Activated CD4-positive, CD25-positive, alpha-beta regulatory T cell treated with anti-CD3 and anti-CD28 coated beads, Interleukin-2, amount 50 U/mL, for 16 hours (primary cell): ENCODE data around the gene NHSL2.

ENCODE experiments used
- DNase-seq: peaks from one replicate; pipeline ENCODE4 v3.0.0-alpha.2; 2020; ENCODE audit warnings: low read depth, low spot score

NHSL2 gene

DNA sequence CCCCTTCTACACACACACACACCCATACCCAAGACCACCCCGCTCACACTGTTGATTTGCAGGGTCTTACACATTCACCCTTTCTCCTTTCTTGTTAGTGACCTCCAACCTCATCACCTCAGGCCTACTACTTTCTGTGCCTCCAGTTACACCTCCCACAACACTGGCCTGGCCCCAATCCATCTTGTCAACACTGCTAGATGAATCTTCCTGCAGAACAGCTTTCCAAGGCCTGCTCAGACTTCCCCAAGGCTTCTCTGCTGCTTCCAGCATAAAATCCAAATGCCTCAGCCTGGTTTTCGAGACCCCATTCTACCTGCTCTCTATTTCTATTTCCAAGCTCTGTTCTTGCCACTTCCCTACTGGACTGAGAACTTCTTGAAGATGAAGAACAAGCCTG is 79.9 kb downstream of the NHSL2 start:
- DNase-seq, result no peak

DNA sequence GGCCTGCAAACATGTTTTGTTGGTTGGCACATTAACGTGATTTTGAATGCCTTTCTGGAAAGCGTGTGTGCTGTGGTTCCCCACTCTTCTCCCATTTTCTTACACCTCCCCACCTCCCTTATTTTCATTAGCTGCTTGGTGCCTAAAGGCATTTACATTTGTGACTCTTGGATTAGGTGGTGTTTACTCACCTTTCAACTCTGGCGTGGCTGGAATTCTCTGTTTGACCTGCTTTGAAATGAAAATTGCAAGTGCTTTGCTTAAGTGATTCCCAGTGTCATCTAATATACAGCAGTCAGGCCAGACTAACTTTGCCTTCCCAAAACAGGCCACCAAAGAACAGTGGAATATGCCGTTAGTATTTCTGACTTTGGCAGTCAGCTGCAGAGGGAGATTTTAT is 80.5 kb downstream of the NHSL2 start:
- no peak for DNase-seq

DNA sequence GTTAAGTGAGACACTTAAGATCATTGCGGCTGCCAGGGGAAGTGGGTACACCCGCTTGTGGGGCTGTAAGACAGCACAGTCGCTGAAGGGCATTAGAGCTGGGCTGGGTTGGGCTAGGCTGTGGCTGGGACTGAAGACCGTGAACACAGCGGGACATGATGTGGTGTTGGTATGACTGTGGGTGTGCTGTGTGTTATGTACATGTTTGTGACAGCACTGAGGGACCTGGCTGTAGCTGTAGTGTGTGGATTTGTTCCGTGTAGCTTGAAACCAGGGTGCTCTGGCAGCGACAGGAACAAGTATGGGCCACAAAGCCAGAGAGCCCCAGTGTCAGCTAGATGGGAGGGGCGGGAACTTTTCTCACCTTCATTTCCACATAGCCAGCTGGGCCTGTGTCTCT is 82.1 kb downstream of the NHSL2 start:
- DNase-seq, result no peak

DNA sequence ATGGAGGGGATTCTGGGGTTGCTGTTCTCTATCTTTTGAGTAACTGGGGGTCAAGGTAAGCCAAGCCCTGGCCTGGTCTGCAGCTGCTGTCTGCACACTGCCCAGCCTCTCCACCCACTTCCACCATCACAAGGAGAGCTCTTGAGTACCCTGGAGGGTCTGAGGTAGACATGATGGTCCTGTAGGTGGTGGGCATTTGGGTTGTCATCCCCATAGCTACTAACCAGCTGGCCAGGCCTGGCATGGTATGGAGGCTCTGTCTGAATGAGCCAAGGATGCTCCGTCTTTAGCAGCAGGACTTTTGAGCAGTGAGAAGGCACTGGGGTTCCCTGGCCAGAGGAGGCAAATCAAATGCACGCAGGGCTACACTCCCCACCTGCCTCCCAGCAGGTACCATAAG is 82.7 kb downstream of the NHSL2 start:
- no peak for DNase-seq

DNA sequence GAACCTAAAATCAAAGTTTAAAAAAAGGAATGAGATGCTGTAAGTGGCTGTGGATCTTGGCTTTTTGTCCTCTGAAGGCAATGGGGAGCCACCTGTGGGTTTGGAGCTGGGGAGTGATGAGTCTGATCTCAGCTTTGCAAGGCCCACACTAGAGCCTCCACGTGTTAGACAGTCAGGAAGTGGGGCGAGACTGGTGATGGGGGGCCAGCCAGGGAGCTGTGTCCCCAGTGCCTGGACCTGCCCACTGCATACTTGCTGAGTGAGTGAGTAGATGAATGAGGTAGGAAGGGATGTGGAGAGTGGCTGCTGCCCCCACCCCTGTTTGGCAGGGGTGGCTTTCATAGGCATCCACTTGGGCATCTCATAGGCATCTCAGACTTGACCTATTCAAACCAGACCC is 84.0 kb downstream of the NHSL2 start:
- DNase-seq, result no peak

DNA sequence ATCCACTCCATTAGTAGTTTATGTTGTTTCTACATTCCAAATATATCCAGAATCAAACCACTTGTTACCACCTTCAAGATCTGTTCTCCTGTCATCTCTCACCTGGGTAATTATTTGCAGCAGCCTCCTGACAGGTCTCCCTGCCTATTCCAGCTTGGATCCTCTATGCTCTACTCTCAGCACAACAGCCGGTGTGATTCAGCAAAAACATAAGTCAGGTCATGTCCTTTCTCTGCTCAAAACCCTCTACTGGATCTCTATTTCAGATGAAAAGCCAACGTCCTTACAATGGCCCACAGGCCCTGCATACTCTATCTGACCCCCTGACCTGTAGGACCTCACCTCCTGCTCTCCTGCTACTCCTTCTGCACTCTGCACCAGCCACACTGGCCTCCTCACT is 84.5 kb downstream of the NHSL2 start:
- DNase-seq, result no peak

DNA sequence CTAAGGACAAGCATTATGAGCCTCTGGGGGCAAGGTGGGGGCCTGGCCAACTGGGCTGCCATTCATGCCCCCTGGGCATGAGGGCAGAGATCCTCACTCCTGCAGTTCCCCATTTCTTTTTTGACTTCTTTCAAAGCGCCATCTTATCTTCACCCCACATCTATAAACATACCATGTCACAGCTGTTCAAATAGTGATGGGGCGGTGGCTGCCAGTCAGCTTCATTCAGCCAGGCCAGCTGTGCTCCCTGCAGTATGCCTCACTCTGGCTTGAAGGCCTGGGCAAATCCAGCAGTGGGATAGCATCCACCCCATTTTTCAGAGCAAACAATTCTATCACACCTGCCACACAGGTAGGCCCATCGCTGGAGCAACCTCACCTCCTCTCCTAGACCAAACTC is 85.5 kb downstream of the NHSL2 start:
- DNase-seq, result no peak

DNA sequence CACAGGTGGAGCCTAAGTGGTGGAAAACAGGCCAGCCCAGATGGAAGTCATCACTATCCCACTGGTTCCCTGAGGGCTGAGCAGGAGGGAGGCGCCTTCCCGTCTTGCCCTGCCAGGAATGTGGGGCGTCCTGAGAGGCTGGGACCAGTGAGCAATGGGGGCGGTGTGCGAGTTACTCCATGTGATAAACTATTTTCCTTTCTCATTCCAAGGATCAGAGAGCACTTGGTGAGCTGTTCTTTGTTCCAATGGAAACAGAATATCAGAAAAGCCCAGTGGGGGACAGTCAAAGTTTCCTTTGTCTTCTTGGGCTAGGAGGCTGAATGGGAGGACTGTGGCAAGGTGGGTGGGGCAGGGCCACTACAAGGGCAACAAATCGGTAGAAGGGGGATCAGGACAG is 86.2 kb downstream of the NHSL2 start:
- DNase-seq, result no peak

DNA sequence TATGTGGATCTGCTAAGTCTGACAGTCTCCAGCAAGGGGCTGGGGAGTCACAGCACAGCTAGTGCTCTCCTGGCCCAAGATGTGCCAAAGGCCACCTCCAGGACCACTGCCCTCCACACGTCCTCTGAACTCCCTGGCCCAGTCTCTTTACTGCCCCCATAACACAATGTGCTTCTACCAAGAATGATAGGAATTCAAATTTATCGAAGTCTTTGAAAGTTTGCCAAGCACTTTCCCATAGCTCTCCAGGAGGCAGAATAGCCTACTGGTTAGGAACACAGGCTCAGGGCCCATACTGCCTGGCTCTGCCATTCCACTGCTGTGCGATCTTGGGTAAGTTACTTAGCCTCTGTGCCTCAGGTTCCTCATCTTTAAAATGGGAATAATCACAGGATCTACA is 86.7 kb downstream of the NHSL2 start:
- no peak for DNase-seq

DNA sequence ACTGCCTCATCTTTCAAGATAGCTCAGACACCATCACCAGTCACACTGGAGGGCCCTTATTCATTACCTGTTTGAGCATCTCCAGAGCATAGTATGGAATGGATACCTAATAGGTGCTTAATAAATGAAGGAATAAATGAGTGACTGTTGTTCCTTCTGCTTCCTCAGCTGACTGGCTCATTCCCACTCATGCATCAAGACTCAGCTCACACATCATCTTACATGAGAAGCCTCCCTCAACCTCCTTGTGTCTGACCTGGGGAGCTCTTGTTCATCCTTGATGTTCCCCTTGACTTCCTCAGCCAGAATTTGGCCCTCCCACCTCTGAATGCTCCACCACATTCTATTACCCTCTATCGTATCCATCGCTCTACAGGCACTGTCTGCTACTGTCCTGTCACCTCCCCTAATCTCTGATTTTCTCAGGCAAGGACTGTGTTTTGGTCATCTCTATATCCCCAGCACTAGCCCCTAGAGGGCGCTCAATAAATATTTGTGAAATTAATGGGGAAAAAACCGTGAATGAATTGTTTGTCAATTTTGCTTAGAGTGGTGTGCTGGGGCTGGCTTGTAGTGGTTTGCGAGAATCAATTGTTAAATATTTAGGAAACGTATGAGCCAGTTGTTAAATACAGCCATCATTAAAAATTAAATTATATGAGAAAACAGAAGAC is 88.3 kb downstream of the NHSL2 start:
- DNase-seq, result no peak

DNA sequence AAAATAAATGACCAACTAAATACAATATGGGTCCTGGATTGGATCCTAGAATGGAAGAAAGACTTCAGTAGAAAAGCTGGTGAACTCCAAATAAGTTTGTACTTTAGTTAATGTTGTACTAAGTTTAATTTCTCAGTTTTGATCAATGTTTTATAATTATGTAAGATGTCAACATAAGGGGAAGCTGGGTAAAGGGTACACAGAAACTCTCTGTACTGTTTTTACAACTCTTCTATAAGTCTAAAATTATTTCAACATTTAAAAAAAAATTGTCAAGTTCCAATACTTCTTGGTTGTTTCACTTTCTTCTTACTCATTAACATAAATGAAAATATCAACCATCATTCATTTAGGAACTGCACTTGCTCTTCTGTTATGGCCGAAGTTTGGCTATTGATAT is 88.9 kb downstream of the NHSL2 start:
- no peak for DNase-seq

DNA sequence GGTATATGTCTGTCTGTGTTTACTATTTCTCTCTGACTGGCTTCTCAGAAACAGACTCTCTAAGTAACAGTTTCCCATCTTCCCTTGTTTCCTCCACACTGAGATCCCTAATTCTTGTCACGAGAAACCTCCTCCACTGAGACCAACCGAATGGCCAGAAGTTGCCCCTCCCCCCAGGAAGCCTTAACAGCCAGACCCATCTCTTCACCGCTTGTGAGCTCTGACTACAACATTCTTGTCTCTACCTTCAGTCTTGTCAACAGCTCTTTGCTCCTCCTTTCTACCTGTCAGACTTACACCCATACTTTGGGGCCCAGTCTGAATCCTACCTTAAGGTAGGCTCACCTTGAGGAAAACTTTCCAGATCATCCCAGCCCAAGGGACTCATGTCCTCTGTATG is 90.8 kb downstream of the NHSL2 start:
- no peak for DNase-seq

DNA sequence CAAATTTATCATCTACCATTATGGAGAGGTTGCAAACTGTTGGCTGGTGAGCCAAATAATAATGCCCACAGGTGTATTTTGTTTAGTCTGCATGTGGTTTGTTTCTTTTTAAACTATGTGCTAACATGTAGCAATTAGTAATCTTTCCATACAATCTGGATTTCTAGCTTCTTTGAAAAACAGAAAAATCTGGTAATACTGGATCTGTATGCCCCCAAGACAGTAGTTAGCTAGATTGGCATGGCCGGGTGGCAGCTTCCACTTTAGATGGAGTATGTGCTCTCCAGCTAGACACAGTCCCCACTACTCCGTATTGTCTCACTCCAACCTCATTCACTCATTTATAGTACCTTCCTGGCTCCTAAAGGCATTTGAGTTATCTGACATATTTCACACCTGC is 91.3 kb downstream of the NHSL2 start:
- DNase-seq, result no peak

DNA sequence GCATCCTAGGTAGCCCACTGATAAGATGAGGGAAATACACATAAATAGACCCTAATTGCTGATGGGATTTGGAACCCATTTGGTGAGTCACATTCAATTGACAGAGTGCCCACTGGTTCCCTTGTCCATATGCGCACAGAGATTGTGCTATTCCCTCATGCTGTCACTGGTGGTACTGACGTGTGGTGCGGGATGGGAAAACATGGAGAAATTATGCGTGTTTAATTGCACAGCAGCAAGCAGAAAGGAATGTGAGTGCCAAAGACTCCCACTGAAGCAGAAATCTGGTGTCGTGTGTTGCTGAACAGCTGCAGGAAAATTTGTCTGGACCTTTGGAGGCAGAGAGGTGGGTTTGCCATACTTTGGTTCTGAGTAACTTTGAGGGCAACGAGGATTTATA is 92.2 kb downstream of the NHSL2 start:
- DNase-seq, result no peak

DNA sequence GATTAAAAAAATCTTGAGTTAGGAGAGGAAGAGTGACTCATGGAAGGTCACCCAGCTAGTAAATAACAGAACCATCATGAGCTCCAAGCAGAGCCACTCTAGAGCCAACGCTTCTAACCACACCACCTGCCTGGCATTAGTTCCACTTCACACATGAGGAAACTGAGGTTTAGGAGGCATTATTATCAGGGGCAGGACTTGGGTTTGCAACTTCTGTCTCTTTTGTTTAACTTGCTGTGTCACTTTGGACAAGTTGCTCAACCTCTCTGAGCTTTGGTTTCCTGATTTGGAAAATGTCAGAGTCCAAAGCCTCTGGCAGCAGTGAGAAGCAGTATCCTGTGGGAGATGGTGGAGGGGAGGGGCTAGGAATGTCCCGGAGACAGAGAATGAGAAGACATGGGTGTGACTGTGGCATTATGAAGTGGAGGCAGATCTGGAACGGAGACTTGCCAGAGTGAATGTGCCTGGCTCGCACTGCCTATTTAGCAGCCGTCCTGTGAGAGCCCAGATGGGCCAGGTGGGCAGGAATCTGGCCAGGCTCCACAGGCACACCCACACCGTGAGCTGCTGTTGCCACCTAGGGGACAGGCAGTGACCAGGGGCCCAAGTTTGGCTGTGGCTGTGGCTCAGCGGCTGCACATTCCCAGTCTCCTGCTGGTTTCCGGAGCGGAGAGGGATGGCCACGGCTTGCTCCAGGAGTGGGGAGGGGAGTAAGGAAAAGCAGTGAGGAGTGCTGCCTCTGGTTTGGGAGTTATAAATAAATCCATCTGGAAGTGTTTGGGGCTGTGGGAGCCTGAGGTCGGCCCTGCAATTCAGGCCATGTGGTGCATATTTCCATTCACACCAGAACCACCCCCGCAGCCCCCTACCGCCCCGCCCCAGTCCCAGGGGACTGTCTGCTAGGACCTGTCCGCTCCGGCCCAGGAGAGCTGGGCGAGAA is 93.4 kb downstream of the NHSL2 start:
- no peak for DNase-seq

DNA sequence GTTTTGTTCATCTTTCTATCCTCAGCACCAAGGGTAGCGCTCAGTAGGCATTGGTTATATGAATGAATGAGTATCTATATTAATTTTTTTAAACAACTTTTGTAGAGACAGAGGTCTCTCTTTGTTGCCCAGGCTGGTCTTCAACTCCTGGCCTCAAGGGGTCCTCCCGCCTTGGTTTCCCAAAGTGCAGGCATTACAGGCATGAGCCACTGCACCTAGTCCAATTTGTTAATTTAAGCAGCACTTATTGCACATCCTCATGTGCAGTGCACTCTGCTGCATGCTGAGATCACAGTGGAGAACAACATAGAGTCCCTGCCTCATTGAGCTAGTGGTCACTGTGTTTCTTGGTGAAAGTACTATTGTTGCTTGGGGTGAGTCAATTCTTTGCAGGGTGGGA is 94.4 kb downstream of the NHSL2 start:
- DNase-seq, result no peak

DNA sequence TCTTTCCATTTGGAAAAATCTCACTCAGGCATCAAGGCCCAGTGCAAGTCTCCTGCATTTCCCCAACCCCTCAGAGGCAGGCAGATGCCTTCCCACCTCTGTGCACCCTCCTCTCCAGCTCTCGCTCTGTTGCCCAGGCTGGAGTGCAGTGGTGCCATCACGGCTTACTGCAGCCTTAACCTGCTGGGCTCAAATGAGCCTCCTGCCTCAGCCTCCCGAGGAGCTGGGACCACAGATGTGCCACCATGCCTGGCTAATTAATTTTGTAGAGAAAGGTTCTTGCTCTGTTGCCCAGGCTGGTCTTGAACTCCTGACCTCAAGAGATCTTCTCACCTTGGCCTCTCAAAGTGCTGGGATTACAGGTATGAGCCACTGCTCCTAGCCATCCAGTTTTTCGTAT is 95.8 kb downstream of the NHSL2 start:
- DNase-seq, result no peak

DNA sequence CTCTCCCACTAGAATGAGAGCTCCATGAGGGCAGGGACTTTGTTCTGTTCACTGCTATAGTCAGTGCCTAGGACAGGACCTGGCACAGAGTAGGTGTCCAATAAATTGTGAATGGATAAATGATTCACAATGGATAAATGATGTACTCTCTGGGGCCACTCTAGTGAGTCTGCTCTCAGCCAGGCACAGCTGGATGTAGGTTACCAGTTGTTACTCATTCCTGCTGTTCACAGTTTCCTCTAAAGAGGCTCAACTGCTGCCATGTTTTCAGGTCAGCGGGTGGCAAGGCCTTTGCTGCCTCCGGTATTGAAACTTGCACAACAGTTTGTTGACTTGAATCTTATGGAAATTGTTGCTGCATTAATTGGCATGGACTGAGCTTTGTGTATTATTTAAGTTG is 99.1 kb downstream of the NHSL2 start:
- DNase-seq, result no peak

DNA sequence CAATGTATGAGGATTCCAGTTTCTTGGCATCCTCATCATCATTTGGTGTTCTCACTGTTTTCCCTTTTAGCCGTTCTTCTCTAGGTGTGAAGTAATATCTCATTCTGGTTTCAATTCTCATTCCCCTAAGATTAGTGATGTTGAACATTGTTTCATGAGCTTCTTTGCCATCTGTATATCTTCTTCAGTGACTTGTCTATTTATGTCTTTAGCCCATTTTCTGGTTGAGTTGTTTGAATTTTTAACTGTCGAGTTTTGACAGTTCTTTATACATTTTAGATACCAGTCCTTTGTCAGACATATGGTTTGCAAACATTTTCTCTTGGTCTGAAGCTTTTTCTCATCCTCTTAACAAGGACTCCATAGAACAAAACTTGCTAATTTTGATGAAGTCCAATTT is 101.1 kb downstream of the NHSL2 start:
- no peak for DNase-seq

DNA sequence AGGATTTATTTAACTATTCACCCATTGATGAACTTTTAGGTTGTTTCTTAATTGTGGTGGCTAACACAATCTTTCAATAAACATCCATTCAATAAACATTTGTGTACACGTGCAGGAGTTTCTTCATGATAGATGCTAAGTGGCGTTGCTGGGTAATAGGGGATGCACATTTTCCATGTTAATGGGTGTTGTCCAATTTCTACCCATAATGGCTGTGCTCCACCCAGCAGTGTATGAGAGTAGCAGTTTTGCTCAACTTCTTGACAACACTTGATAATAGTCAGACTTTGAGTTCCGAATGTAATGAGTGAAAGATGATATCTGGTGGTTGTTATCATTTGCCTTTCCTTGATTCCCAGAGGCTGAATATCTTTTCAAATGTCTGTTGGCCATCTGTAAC is 104.7 kb downstream of the NHSL2 start:
- DNase-seq, result no peak

DNA sequence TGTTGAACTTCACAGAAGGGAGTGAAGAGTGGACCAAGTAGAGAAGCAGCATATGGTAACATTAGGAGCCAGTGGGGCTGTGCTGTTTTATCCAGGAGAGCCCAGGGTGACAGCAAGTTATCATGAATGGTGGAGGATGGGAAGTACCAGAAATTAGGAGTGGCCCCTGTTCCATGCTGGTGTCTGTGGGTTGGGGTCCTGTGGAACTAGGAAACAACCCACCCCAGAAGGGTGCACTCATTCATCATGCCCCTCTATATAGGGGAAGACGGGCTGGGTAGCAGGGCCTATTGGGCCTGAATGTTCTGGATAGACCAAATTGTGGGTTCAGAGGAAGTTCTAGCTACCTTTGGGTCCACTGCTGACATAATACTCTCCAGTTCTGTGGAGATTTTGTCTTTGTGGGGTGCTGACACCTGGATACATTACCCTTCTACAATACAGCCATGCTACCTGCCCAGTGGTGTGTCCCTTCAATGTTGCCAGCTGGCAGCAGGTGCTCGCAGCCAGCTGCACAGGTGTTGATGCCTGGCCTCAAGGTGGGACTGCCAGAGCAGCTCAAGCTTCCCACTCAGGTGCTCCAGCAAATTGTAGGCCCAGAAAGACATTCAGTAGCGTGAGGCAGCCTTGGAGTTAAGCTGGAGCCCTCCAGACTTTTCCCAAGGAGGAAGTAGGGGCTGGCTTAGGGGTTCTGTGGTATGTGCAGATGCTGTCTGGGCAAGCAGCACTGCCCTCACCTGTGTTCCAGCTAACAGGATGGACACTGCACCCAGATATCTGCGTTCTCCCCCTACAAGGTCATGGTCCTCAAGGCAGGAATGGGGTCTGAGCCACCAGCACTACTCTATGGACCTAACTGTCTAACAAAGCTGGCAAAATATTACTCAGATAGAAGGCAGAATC is 106.5 kb downstream of the NHSL2 start:
- DNase-seq, result no peak
